ENCODE results near the gene SOCS6.

DNA sequence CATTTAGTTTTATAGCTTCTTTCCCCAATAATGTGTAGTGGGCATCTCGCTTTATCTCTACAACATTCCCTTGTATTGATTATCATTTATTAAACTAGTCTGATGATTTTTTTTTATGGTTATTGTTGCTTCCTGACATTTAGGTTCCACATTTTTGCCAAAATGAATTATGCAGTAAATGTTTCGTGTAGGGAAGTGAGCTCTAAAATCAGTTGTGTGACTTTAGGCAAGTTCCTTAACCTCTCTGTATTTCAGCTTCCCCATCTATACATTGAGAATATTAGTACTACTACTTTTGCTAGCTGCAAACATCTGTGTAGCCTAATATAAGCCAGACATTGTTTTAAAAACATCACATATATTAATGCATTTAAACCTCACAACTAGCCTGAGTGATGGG, 22.9 kb downstream of the SOCS6 start:
- no peak for TF ChIP-seq EZH2 (IDR thresholded peaks at IDR 0.05; ENCODE audit: insufficient read depth, poor library complexity, severe bottlenecking)
- no peak for TF ChIP-seq EZH2phosphoT487 (IDR thresholded peaks at IDR 0.05; ENCODE audit: insufficient read depth, low read depth)
